Spinal cord (tissue), 10 donors: ENCODE data around the gene STOML1. TPM values are rescaled to one million over a fixed set of nuclear protein-coding genes. Genes with fewer than 3 reads are reported as not detected.
"Not testable (repeated sequence)": the region's sequence is repeated elsewhere in the genome, so short reads cannot be mapped to it uniquely, and the experiment has no call there.

Experiments
- DNase-seq, 6 donors: peaks; one replicate each; pipeline versions ENCODE4 v3.0.0 to v3.0.0-alpha.2; 2013 to 2015; ENCODE audit warnings: low spot score in 6 of 6, low read depth in 4 of 6
- H3K27ac ChIP-seq: one replicate; pipeline ENCODE4 v1.5.1; 2013; ENCODE audit warnings: low read depth, low read length, control low read depth
- H3K27me3 ChIP-seq: one replicate; pipeline ENCODE4 v1.6.1; 2013; ENCODE audit warnings: low read length; ENCODE audit not compliant: control insufficient read depth, insufficient read depth
- H3K36me3 ChIP-seq: one replicate; pipeline ENCODE4 v1.6.1; 2013; ENCODE audit warnings: low read length; ENCODE audit not compliant: control insufficient read depth, insufficient read depth
- H3K4me1 ChIP-seq: one replicate; pipeline ENCODE4 v1.6.1; 2013; ENCODE audit warnings: low read length; ENCODE audit not compliant: control insufficient read depth, insufficient read depth
- H3K4me3 ChIP-seq: one replicate; pipeline ENCODE4 v1.5.1; 2013; ENCODE audit warnings: low read depth, low read length, control low read depth
- H3K9me3 ChIP-seq: one replicate; pipeline ENCODE4 v1.6.1; 2013; ENCODE audit warnings: low read length; ENCODE audit not compliant: control insufficient read depth, insufficient read depth
- WGBS: methylation state at CpG from one replicate; pipeline ENCODE4 v1.1.5; 2013; ENCODE audit warnings: missing lambda C conversion rate; ENCODE audit not compliant: insufficient coverage; 5-methylcytosine and 5-hydroxymethylcytosine counted together
- polyA plus RNA-seq, 2 donors: library from polyadenylated mRNA; unstranded; fragments of 120-200 nt; gene quantifications; one replicate each; pipeline ENCODE4 v1.2.1, GENCODE V29; 2013; ENCODE audit not compliant: insufficient read length in 2 of 2
- total RNA-seq, 2 donors: library from RNA; depleted of rRNA in 1 of 2; stranded (reverse); fragments of 120-200 nt in 1 of 2; fragments of >200 nt in 1 of 2; gene quantifications; one replicate each; pipeline versions ENCODE4 v1.2.3 to v1.2.4, GENCODE V29; 2013 to 2014
- donor health status: healthy.

STOML1 gene
- total and polyA plus RNA-seq, 4 donors: 26.8 to 57.9 (median 44.8) TPM

- no peak overlapping the region for H3K4me3 ChIP-seq
- 5% methylated on average over 1 of the region's 2 CpGs for whole genome bisulfite sequencing
- H3K9me3 ChIP-seq: no peaks in the 10 kb centered on the region
- H3K27ac ChIP-seq: peak overlapping the region; percentile 7
- peaks cover 13% of the 10 kb centered on the region for H3K4me1 ChIP-seq
- DNase-seq: peak in 2 of 6 donors; percentile 46 to 51
- H3K36me3 ChIP-seq: no peaks in the 10 kb centered on the region
- H3K27me3 ChIP-seq: no peaks in the 10 kb centered on the region
These were observed 26.4 kb downstream of the STOML1 start for GRCh38 chr15:73965758-73966113.

GRCh38 chr15:73965094-73965757, 26.9 kb downstream of the STOML1 start:
- Histone ChIP-seq H3K36me3 (no peaks in the 10 kb centered on the region), H3K9me3 (no peaks in the 10 kb centered on the region), H3K4me3 (no peak overlapping the region), H3K27me3 (no peaks in the 10 kb centered on the region), H3K4me1 (peaks cover 13% of the 10 kb centered on the region), H3K27ac (no peak overlapping the region)
- WGBS: 15% methylated on average over 9 of the region's 13 CpGs
- peak in 1 of 6 donors; percentile 41 for DNase-seq

GRCh38 chr15:73964736-73965093, 27.4 kb downstream of the STOML1 start:
- 17% methylated on average over 11 of the region's 11 CpGs for WGBS
- DNase-seq: peak in 3 of 6 donors; percentile 50 to 82 (median 76)
- Histone ChIP-seq H3K4me3 (no peak overlapping the region), H3K36me3 (no peaks in the 10 kb centered on the region), H3K9me3 (no peaks in the 10 kb centered on the region), H3K4me1 (peaks cover 13% of the 10 kb centered on the region), H3K27me3 (no peaks in the 10 kb centered on the region), H3K27ac (no peak overlapping the region)

- Histone ChIP-seq H3K9me3 (no peaks in the 10 kb centered on the region), H3K4me3 (no peak overlapping the region), H3K27me3 (no peaks in the 10 kb centered on the region), H3K4me1 (peaks cover 13% of the 10 kb centered on the region), H3K36me3 (no peaks in the 10 kb centered on the region), H3K27ac (no peak overlapping the region)
- WGBS: 80% methylated on average over 2 of the region's 5 CpGs
- peak in 1 of 6 donors; percentile 38 for DNase-seq
These were observed 29.7 kb downstream of the STOML1 start for GRCh38 chr15:73962433-73962832.

- H3K36me3 ChIP-seq, H3K9me3 ChIP-seq, H3K4me1 ChIP-seq, DNase-seq, H3K27me3 ChIP-seq, H3K4me3 ChIP-seq, H3K27ac ChIP-seq: not testable (repeated sequence)
- 94% methylated on average over 5 of the region's 7 CpGs for WGBS
These were observed 31.5 kb downstream of the STOML1 start for GRCh38 chr15:73960472-73961070.

GRCh38 chr15:73959801-73960200, 32.3 kb downstream of the STOML1 start:
- H3K4me3 ChIP-seq: no peak overlapping the region
- no peaks in the 10 kb centered on the region for H3K27me3 ChIP-seq
- no peaks in the 10 kb centered on the region for H3K36me3 ChIP-seq
- peaks cover 2% of the 10 kb centered on the region for H3K4me1 ChIP-seq
- DNase-seq: no peak
- no peak overlapping the region for H3K27ac ChIP-seq
- no peaks in the 10 kb centered on the region for H3K9me3 ChIP-seq
- WGBS: 90% methylated on average over 4 of the region's 6 CpGs

- Histone ChIP-seq H3K27ac (no peak overlapping the region), H3K4me1 (no peaks in the 10 kb centered on the region), H3K27me3 (no peaks in the 10 kb centered on the region), H3K36me3 (no peaks in the 10 kb centered on the region), H3K4me3 (no peak overlapping the region), H3K9me3 (no peaks in the 10 kb centered on the region)
- WGBS: 72% methylated on average over 8 of the region's 8 CpGs
- peak in 1 of 6 donors; percentile 51 for DNase-seq
These were observed 33.0 kb downstream of the STOML1 start for GRCh38 chr15:73959012-73959581.

- no peak for DNase-seq
- 70% methylated on average over 1 of the region's 2 CpGs for WGBS
- peaks cover under 1% of the 10 kb centered on the region for H3K36me3 ChIP-seq
- no peak overlapping the region for H3K4me3 ChIP-seq
- H3K27me3 ChIP-seq: no peaks in the 10 kb centered on the region
- no peaks in the 10 kb centered on the region for H3K4me1 ChIP-seq
- H3K9me3 ChIP-seq: no peaks in the 10 kb centered on the region
- no peak overlapping the region for H3K27ac ChIP-seq
These were observed 34.3 kb downstream of the STOML1 start for GRCh38 chr15:73957785-73958184.

GRCh38 chr15:73957276-73957675, 34.8 kb downstream of the STOML1 start:
- Histone ChIP-seq H3K4me1 (peaks cover 4% of the 10 kb centered on the region), H3K27me3 (no peaks in the 10 kb centered on the region), H3K27ac (no peak overlapping the region), H3K36me3 (peaks cover 6% of the 10 kb centered on the region), H3K9me3 (no peaks in the 10 kb centered on the region), H3K4me3 (no peak overlapping the region)
- DNase-seq: no peak
- WGBS: 86% methylated on average over 8 of the region's 8 CpGs

GRCh38 chr15:73956743-73957135, 35.4 kb downstream of the STOML1 start:
- H3K9me3 ChIP-seq: no peaks in the 10 kb centered on the region
- no peak overlapping the region for H3K4me3 ChIP-seq
- H3K4me1 ChIP-seq: peaks cover 10% of the 10 kb centered on the region
- WGBS: 86% methylated on average over 9 of the region's 9 CpGs
- no peaks in the 10 kb centered on the region for H3K27me3 ChIP-seq
- DNase-seq: no peak
- H3K36me3 ChIP-seq: peaks cover 11% of the 10 kb centered on the region
- no peak overlapping the region for H3K27ac ChIP-seq
